ENCODE results near the gene TUB. TPM values are rescaled to one million over a fixed set of nuclear protein-coding genes. Genes with fewer than 3 reads are reported as not detected.

The TUB gene
- total and polyA plus RNA-seq, 3 experiments from 2014 or later = 0.11 to 0.24 TPM; not detected in 1

- no peaks in the 10 kb centered on the region for H3K9me3 ChIP-seq (ENCODE audit: low read length)
- H3K36me3 ChIP-seq (ENCODE audit: insufficient read depth, low read length) = no peaks in the 10 kb centered on the region
- H3K4me1 ChIP-seq (ENCODE audit: insufficient read depth, low read length) = no peaks in the 10 kb centered on the region
- peaks cover 8 to 20% of the 10 kb centered on the region in 2 donors for H3K27me3 Mint-ChIP-seq
- H3K4me3 ChIP-seq (ENCODE audit: low read length) = no peak overlapping the region
- no peaks in the 10 kb centered on the region for H3K27me3 ChIP-seq (ENCODE audit: insufficient read depth, low read length, poor library complexity, severe bottlenecking)
- ChIA-PET POLR2A (no interaction called here), CTCF (no interaction called here)
- H3K27ac Mint-ChIP-seq = no peak overlapping the region
- peaks cover 0 to 3% (median 0%) of the 10 kb centered on the region in 3 donors for H3K4me1 Mint-ChIP-seq
- H3K36me3 Mint-ChIP-seq = no peaks in the 10 kb centered on the region
- DNase-seq = peak in 1 of 5 donors; percentile 16
- H3K27ac ChIP-seq (ENCODE audit: low read depth, low read length) = no peak overlapping the region
- no peaks in the 10 kb centered on the region for H3K9me3 Mint-ChIP-seq
- H3K4me3 Mint-ChIP-seq = no peak overlapping the region
Observed at GRCh38 chr11:8055836-8056526, 25.0 kb upstream of the TUB start.

GRCh38 chr11:8056810-8057463 lies 24.1 kb upstream of the TUB start:
- Mint-ChIP-seq H3K27ac (no peak overlapping the region), H3K9me3 (no peaks in the 10 kb centered on the region), H3K36me3 (no peaks in the 10 kb centered on the region), H3K4me3 (no peak overlapping the region), H3K4me1 (peaks cover 0 to 3% (median 0%) of the 10 kb centered on the region in 3 donors), H3K27me3 (peaks cover 8 to 10% of the 10 kb centered on the region in 2 donors)
- H3K4me1 ChIP-seq (ENCODE audit: insufficient read depth, low read length) = no peaks in the 10 kb centered on the region
- CTCF ChIA-PET = no interaction called here
- no peaks in the 10 kb centered on the region for H3K36me3 ChIP-seq (ENCODE audit: insufficient read depth, low read length)
- H3K27ac ChIP-seq (ENCODE audit: low read depth, low read length) = no peak overlapping the region
- no peak overlapping the region for H3K4me3 ChIP-seq (ENCODE audit: low read length)
- no peaks in the 10 kb centered on the region for H3K9me3 ChIP-seq (ENCODE audit: low read length)
- H3K27me3 ChIP-seq (ENCODE audit: insufficient read depth, low read length, poor library complexity, severe bottlenecking) = no peaks in the 10 kb centered on the region
- POLR2A ChIA-PET = no interaction called here
- peak in 1 of 5 donors; percentile 24 for DNase-seq

- Histone ChIP-seq H3K4me3 (ENCODE audit: low read length) (no peak overlapping the region), H3K9me3 (ENCODE audit: low read length) (no peaks in the 10 kb centered on the region), H3K4me1 (ENCODE audit: insufficient read depth, low read length) (no peaks in the 10 kb centered on the region), H3K27me3 (ENCODE audit: insufficient read depth, low read length, poor library complexity, severe bottlenecking) (no peaks in the 10 kb centered on the region), H3K36me3 (ENCODE audit: insufficient read depth, low read length) (no peaks in the 10 kb centered on the region), H3K27ac (ENCODE audit: low read depth, low read length) (no peak overlapping the region)
- Mint-ChIP-seq H3K4me1 (peaks cover 0 to 3% (median 0%) of the 10 kb centered on the region in 3 donors), H3K27ac (no peak overlapping the region), H3K4me3 (no peak overlapping the region), H3K27me3 (peaks cover 8 to 10% of the 10 kb centered on the region in 2 donors), H3K36me3 (no peaks in the 10 kb centered on the region), H3K9me3 (no peaks in the 10 kb centered on the region)
- CTCF ChIA-PET = no interaction called here
- DNase-seq = no peak
- POLR2A ChIA-PET = no interaction called here
Observed at GRCh38 chr11:8058216-8058615, 22.8 kb upstream of the TUB start.

- no peaks in the 10 kb centered on the region for H3K36me3 ChIP-seq (ENCODE audit: insufficient read depth, low read length)
- ChIA-PET CTCF (interaction anchor here (1.3 kb wide), 1 partner anchor 18 kb away, joined by 3 read pairs; no protein-coding TSS in a partner anchor), POLR2A (no interaction called here)
- H3K27ac ChIP-seq (ENCODE audit: low read depth, low read length) = no peak overlapping the region
- Mint-ChIP-seq H3K9me3 (no peaks in the 10 kb centered on the region), H3K27ac (no peak overlapping the region), H3K4me3 (no peak overlapping the region), H3K4me1 (peaks cover 0 to 3% (median 0%) of the 10 kb centered on the region in 3 donors), H3K36me3 (no peaks in the 10 kb centered on the region), H3K27me3 (peaks cover 8 to 10% of the 10 kb centered on the region in 2 donors)
- H3K4me1 ChIP-seq (ENCODE audit: insufficient read depth, low read length) = no peaks in the 10 kb centered on the region
- no peaks in the 10 kb centered on the region for H3K27me3 ChIP-seq (ENCODE audit: insufficient read depth, low read length, poor library complexity, severe bottlenecking)
- DNase-seq = no peak
- no peaks in the 10 kb centered on the region for H3K9me3 ChIP-seq (ENCODE audit: low read length)
- no peak overlapping the region for H3K4me3 ChIP-seq (ENCODE audit: low read length)
Observed at GRCh38 chr11:8059030-8059429, 22.0 kb upstream of the TUB start.

GRCh38 chr11:8059571-8060011 lies 21.4 kb upstream of the TUB start:
- Mint-ChIP-seq H3K27ac (no peak overlapping the region), H3K9me3 (no peaks in the 10 kb centered on the region), H3K27me3 (peaks cover 6 to 8% of the 10 kb centered on the region in 2 donors), H3K4me1 (peaks cover 0 to 3% (median 0%) of the 10 kb centered on the region in 3 donors), H3K36me3 (no peaks in the 10 kb centered on the region), H3K4me3 (no peak overlapping the region)
- no peaks in the 10 kb centered on the region for H3K36me3 ChIP-seq (ENCODE audit: insufficient read depth, low read length)
- H3K9me3 ChIP-seq (ENCODE audit: low read length) = no peaks in the 10 kb centered on the region
- peak in 1 of 5 donors; percentile 17 for DNase-seq
- no peaks in the 10 kb centered on the region for H3K27me3 ChIP-seq (ENCODE audit: insufficient read depth, low read length, poor library complexity, severe bottlenecking)
- H3K4me3 ChIP-seq (ENCODE audit: low read length) = no peak overlapping the region
- H3K27ac ChIP-seq (ENCODE audit: low read depth, low read length) = no peak overlapping the region
- no peaks in the 10 kb centered on the region for H3K4me1 ChIP-seq (ENCODE audit: insufficient read depth, low read length)
- ChIA-PET CTCF (interaction anchor here (1.3 kb wide), 1 partner anchor 17 kb away, joined by 3 read pairs; no protein-coding TSS in a partner anchor), POLR2A (no interaction called here)

- H3K4me3 Mint-ChIP-seq = no peak overlapping the region
- peak overlapping the region in 1 of 8 donors; percentile 67 for H3K27ac Mint-ChIP-seq
- CTCF ChIA-PET = interaction anchor here (2.2 kb wide), 1 partner anchor 27 kb away, joined by 7 read pairs; no protein-coding TSS in a partner anchor
- peaks cover 0 to 1% (median 0%) of the 10 kb centered on the region in 3 donors for H3K36me3 Mint-ChIP-seq
- DNase-seq = peak in 1 of 5 donors; percentile 10
- no peaks in the 10 kb centered on the region for H3K9me3 Mint-ChIP-seq
- peaks cover 0 to 5% of the 10 kb centered on the region in 2 donors for H3K27me3 Mint-ChIP-seq
- Histone ChIP-seq H3K4me1 (ENCODE audit: insufficient read depth, low read length) (no peaks in the 10 kb centered on the region), H3K27ac (ENCODE audit: low read depth, low read length) (no peak overlapping the region), H3K4me3 (ENCODE audit: low read length) (no peak overlapping the region), H3K9me3 (ENCODE audit: low read length) (no peaks in the 10 kb centered on the region), H3K36me3 (ENCODE audit: insufficient read depth, low read length) (no peaks in the 10 kb centered on the region), H3K27me3 (ENCODE audit: insufficient read depth, low read length, poor library complexity, severe bottlenecking) (no peaks in the 10 kb centered on the region)
- H3K4me1 Mint-ChIP-seq = peaks cover 0 to 3% (median 0%) of the 10 kb centered on the region in 3 donors
- POLR2A ChIA-PET = no interaction called here
Observed at GRCh38 chr11:8060146-8060719, 20.8 kb upstream of the TUB start.

GRCh38 chr11:8060801-8061554 lies 20.0 kb upstream of the TUB start:
- ChIA-PET CTCF (interaction anchor here (2.2 kb wide), 1 partner anchor 28 kb away, joined by 7 read pairs; no protein-coding TSS in a partner anchor), POLR2A (no interaction called here)
- Histone ChIP-seq H3K4me1 (ENCODE audit: insufficient read depth, low read length) (no peaks in the 10 kb centered on the region), H3K4me3 (ENCODE audit: low read length) (no peak overlapping the region), H3K27me3 (ENCODE audit: insufficient read depth, low read length, poor library complexity, severe bottlenecking) (no peaks in the 10 kb centered on the region), H3K36me3 (ENCODE audit: insufficient read depth, low read length) (no peaks in the 10 kb centered on the region), H3K27ac (ENCODE audit: low read depth, low read length) (no peak overlapping the region), H3K9me3 (ENCODE audit: low read length) (no peaks in the 10 kb centered on the region)
- peaks cover 0 to 1% (median 0%) of the 10 kb centered on the region in 3 donors for H3K36me3 Mint-ChIP-seq
- H3K27ac Mint-ChIP-seq = no peak overlapping the region
- no peaks in the 10 kb centered on the region for H3K9me3 Mint-ChIP-seq
- DNase-seq = peak in 1 of 5 donors; percentile 32
- no peak overlapping the region for H3K4me3 Mint-ChIP-seq
- peaks cover 0 to 3% (median 0%) of the 10 kb centered on the region in 3 donors for H3K4me1 Mint-ChIP-seq
- peaks cover 0 to 5% of the 10 kb centered on the region in 2 donors for H3K27me3 Mint-ChIP-seq

Data from CD8-positive, alpha-beta memory T cell (primary cell).